ENCODE measurements around the gene RPS28. TPM values are rescaled to one million over a fixed set of nuclear protein-coding genes. Genes with fewer than 3 reads are reported as not detected.

RPS28 gene
- total RNA-seq, 1 donor from 2014 or later: 967 TPM

- Histone ChIP-seq H3K4me3 (peak overlapping the region; percentile 53), H3K36me3 (peaks cover 13% of the 10 kb centered on the region), H3K9me3 (replicated peaks) (no peaks in the 10 kb centered on the region), H3K4me1 (peaks cover 65% of the 10 kb centered on the region), H3K27ac (replicated peaks) (peak overlapping the region; percentile 80), H3K27me3 (ENCODE audit: low read depth) (peaks cover 49% of the 10 kb centered on the region)
- no peak for TF ChIP-seq CTCF (IDR thresholded peaks at IDR 0.05; ENCODE audit: borderline replicate concordance)
- intact Hi-C loops (cut with micrococcal nuclease): no loop called here
- DNase-seq: no peak
Observed at GRCh38 chr19:8333767-8334457, 12.6 kb downstream of the RPS28 start.

DNA sequence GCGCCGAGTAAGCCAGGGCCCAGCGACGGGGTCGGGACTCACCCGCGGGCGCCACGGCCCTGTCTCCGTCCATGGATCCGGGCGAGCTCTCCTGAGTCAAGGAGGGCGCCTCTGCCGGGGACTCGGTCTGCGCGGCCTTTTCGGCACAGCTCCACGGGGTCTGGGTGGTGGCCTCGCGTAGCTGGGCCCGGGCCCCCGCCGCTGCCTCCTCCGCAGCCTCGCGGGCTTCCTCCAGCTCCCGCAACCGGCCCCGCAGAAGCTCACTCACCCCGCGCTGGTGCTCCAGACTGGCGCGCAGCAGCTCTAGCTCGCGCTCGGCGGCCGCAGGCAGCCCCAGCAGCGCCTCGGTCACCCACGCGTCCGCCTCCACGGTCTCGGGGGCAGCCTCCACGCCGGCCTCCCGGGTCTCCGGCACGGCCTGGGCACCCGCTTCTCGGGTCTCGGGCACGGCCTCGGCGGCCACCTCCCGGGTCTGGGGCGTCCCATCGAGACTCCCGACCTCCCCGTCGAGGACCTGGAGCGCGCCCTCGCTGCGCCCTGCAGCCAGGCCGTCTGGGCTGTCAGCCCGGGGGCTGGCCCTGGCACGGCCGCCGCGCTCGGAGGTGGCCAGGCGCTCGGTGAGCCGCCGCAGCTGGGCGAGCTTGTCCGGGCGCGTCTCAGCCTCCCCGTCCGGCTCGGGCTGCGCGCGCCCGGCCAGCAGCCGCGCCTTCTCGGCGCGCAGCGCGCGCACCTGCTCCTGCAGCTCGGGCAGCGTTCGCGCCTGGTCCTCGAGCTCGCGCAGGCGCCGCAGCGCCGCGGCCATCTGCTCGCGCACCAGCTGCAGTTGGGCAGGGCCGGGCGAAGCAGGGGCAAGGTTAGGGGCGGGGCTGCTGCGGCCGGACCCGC, 13.4 kb downstream of the RPS28 start:
- Histone ChIP-seq H3K27ac (replicated peaks) (peak overlapping the region; percentile 80), H3K4me3 (peak overlapping the region; percentile 53), H3K9me3 (replicated peaks) (no peaks in the 10 kb centered on the region), H3K4me1 (peaks cover 73% of the 10 kb centered on the region), H3K36me3 (peaks cover 13% of the 10 kb centered on the region), H3K27me3 (ENCODE audit: low read depth) (peaks cover 49% of the 10 kb centered on the region)
- peak; percentile 41 for DNase-seq
- TF ChIP-seq CTCF (IDR thresholded peaks at IDR 0.05; ENCODE audit: borderline replicate concordance): no peak
- intact Hi-C loops (cut with micrococcal nuclease): no loop called here

DNA sequence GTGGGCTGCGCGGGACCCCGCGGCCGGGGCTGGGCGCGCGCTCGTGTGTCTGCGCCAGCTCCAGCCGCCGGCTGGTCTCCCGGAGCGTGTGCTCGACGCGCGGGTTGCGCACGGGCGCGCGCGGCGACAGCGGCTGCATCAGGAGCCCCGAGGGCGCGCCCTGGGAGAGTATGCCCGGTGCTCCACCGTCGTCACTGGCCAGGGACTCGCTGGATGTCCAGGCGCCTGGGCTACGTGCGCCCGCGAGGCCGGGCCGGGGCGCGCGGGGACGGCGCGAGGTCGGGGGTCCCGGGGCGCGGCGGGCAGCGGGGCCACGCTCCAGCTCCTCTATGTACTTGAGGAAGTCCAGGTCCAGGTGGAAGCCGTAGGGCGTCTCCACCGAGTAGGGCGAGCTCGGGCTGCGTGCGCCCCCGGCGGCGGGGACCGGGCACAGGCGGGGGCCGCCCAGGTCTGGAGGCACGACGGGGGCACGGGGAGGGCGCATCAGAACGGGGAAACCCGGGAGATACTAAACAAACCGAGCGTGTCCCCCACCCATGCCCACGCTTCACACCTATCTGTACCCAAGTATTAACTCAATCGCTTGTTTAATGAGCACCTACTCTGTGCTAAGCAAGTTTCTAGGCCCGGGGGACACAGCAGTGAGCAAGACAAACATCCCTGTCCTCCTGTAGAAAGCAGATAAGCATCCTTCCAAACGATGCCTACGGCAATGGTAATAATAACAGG, 14.2 kb downstream of the RPS28 start:
- no peak for TF ChIP-seq CTCF (IDR thresholded peaks at IDR 0.05; ENCODE audit: borderline replicate concordance)
- H3K4me3 ChIP-seq: peak overlapping the region; percentile 53
- no peaks in the 10 kb centered on the region for H3K9me3 ChIP-seq (replicated peaks)
- H3K27ac ChIP-seq (replicated peaks): peak overlapping the region; percentile 65
- H3K36me3 ChIP-seq: peaks cover 13% of the 10 kb centered on the region
- H3K4me1 ChIP-seq: peaks cover 81% of the 10 kb centered on the region
- intact Hi-C loops (cut with micrococcal nuclease): no loop called here
- peaks cover 49% of the 10 kb centered on the region for H3K27me3 ChIP-seq (ENCODE audit: low read depth)
- DNase-seq: no peak

DNA sequence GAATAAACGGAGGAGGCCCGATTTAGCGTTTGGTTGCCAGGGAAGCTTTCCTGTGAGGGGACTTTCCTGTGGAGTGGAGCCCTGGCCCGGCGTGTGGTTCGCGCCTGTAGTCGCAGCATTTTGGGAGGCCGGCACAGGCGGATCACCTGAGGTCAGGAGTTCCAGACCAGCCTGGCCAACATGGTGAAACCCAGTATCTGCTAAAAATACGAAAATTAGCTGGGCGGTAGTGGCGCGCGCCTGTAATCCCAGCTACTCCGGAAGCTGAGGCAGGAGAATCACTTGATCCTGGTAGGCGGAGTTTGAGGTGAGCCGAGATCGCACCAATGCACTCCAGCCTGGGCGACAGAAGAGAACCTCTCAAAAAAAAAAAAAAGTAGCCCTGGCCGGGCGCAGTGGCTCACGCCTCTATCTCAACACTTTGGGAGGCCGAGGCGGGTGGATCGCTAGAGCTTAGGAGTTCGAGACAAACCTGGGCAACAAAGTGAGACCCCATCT, 14.8 kb downstream of the RPS28 start:
- peaks cover 49% of the 10 kb centered on the region for H3K27me3 ChIP-seq (ENCODE audit: low read depth)
- peaks cover 13% of the 10 kb centered on the region for H3K36me3 ChIP-seq
- no peak for TF ChIP-seq CTCF (IDR thresholded peaks at IDR 0.05; ENCODE audit: borderline replicate concordance)
- H3K27ac ChIP-seq (replicated peaks): peak overlapping the region; percentile 65
- no peak for DNase-seq
- H3K4me3 ChIP-seq: peak overlapping the region; percentile 53
- intact Hi-C loops (cut with micrococcal nuclease): no loop called here
- peaks cover 85% of the 10 kb centered on the region for H3K4me1 ChIP-seq
- no peaks in the 10 kb centered on the region for H3K9me3 ChIP-seq (replicated peaks)

DNA sequence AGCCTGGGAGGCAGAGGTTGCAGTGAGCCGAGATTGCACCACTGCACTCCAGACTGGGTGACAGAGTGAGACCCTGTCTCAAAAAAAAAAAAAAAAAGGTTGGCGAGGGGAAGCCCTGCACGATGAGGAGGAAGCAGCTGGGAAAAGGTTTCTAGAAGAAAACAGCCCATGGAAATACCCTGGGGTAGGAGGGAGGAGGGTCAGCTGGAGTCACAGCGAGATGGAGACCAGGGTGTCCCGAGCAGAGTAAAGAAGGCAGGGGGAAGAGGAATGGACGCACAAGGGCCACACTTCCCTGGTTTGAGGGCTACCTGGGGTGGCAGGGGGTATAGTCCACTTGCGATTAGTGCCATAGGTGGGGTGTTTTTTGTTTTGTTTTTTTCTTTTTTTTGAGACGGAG, 15.4 kb downstream of the RPS28 start:
- peaks cover 49% of the 10 kb centered on the region for H3K27me3 ChIP-seq (ENCODE audit: low read depth)
- no peaks in the 10 kb centered on the region for H3K9me3 ChIP-seq (replicated peaks)
- peak overlapping the region; percentile 53 for H3K4me3 ChIP-seq
- no peak for TF ChIP-seq CTCF (IDR thresholded peaks at IDR 0.05; ENCODE audit: borderline replicate concordance)
- DNase-seq: no peak
- intact Hi-C loops (cut with micrococcal nuclease): no loop called here
- H3K36me3 ChIP-seq: peaks cover 13% of the 10 kb centered on the region
- H3K4me1 ChIP-seq: peaks cover 90% of the 10 kb centered on the region
- peak overlapping the region; percentile 65 for H3K27ac ChIP-seq (replicated peaks)

All from left ventricle myocardium inferior (tissue), 1 donor.